Fibroblast of mammary gland (primary cell): ENCODE results near the gene CHD9.

Experiments used
- DNase-seq: peaks from one replicate; pipeline ENCODE4 v3.0.0-alpha.2; 2010; ENCODE audit warnings: low read depth
- H3K4me3 ChIP-seq: 2 replicates; pipeline ENCODE4 v1.5.1; 2011; ENCODE audit warnings: low read depth, mild to moderate bottlenecking, low read length, moderate library complexity; ENCODE audit not compliant: control insufficient read depth
- CTCF ChIP-seq: conservative IDR thresholded peaks from 2 replicates; pipeline ENCODE4 v1.5.1; 2011; ENCODE audit warnings: low read depth, low read length, inconsistent platforms; ENCODE audit not compliant: control insufficient read depth, insufficient read depth

Gene CHD9

GRCh38 chr16:53121043-53121620 lies 66.3 kb downstream of the CHD9 start:
- H3K4me3 ChIP-seq: no peak overlapping the region
- no peak for TF ChIP-seq CTCF
- no peak for DNase-seq

DNA sequence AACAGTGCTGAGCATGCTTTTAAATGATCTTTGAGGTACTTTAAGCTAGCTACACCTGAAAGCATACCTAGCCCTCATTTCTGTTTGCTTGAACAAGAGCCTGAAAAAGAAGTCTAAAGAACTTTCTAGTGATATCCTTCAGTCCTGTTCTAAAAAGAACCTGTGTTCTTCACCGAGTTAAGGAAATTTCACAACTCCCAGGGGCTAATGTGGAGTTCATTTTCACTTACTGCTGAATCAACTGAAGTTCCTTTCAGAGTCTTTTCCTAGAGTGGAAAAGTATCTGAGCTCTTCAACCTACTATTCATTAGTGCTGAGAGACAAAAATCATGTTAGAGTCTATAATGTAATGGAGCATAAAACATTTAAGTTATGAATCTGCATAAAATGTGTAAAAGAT lies 66.9 kb downstream of the CHD9 start:
- no peak overlapping the region for H3K4me3 ChIP-seq
- no peak for TF ChIP-seq CTCF
- peak; percentile 39 for DNase-seq

GRCh38 chr16:53123747-53124146 lies 69.0 kb downstream of the CHD9 start:
- no peak for TF ChIP-seq CTCF
- DNase-seq: peak; percentile 72
- no peak overlapping the region for H3K4me3 ChIP-seq

DNA sequence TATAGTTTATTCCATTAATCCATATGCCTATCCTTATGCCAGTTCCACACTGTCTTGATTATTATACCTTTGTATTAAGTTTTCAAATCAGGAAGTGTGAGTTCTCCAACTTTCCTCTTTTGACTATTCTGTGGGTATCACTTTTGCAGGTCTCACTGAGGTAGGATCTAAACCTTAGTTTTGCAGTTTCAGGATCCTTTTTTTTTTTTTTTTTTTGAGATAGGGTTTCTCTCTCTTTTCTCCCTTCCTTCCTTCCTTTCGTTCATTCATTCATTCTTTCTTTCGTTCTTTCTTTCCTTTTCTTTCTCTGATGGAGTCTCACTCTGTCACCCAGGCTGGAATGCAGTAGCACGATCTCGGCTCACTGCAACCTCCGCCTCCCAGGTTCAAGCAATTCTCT lies 71.6 kb downstream of the CHD9 start:
- TF ChIP-seq CTCF: no peak

DNA sequence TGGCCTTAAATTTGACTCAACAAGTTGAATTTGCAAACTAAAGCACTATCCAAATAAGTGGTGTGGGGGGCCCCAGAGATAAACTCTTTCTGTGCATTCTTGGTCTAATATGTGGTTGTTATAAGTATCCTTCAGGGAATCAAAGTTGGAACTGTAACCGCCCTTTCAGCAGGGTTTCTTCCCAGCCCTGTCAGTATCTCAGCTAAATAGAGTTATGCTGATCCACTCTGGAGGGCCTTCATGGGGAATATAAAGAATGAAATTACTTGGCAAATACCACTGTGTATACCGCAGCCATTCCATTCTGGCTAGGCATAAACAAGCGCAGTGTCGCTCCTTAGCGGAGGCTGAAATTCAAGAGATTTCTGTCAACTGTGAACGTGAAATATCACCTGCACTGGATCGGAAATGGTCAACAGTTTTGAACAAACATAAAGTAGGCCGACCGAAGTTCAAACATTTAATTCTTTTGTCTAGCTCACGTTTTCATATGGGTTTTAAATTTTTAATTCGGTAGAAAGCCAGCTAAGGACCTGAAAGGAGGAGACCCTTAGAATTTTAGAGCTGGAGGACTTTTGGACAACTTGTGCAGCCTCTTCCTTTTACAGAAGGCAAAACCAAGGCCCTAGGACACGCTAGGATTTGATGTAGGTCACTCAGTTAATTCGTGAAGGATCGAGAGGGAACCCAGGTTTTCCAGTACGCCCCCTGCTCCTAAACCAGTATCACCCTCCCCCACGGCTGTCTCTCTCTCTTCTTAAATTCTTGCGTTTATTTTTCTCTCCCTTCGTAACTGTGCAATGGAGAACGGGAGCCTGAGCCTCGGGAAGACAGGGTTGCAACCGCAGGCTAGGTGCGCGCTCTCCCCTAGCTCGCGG lies 74.7 kb downstream of the CHD9 start:
- peak; percentile 73 for DNase-seq
- H3K4me3 ChIP-seq: peak overlapping the region; percentile 58
- no peak for TF ChIP-seq CTCF

More for the DNA sequence above, 71.6 kb downstream of the CHD9 start:
- no peak for DNase-seq
- no peak overlapping the region for H3K4me3 ChIP-seq

DNA sequence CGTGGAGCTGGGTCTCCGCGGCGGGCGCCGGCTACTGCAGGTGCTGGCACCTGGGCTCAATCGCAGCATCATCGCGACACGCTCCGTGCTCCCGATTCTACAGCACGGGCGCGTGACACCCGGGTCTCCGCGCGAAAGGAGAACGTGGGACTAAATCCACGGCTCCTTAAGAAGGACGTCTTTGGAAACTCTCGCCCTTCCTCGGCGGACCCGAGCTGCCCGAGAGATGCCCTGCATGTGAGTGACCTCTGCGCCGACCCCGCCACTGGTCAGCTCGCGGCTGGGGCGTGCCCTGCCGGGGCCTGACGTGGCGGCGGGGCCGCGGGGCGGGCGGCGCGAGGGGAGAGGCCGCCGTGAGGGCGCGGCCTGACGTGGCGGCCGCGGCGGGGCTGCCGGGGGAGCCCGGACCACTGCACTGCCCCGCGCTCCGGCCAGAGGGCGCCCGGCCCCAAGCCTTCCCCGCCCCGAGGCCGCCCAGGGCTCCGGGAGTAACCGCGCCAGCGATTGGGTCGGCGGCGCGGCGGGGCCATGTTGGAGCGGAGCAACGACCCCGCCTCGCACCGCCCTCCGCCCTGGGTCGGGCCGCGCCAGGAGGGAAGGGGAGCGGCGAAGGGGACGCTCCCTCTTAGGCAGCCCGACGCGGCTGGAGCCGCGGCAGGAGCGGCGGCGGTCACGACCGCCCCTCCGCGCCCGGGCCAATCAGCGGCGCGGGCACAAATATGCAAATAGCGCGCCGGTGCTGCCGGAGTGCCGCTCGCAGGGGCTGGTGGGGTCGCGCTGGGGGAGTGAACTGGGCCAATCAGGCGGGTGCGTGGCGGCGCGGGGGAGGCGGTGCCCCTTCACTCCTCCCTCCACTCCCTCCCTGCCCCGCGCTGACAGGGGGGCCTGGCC lies 75.6 kb downstream of the CHD9 start:
- peak; percentile 89 for DNase-seq
- H3K4me3 ChIP-seq: peak overlapping the region; percentile 58
- no peak for TF ChIP-seq CTCF
